Activated CD4-positive, alpha-beta T cell treated with anti-CD3 and anti-CD28 coated beads, Interleukin-2, Interleukin-4, amounts not matched to agents 100 ng/mL and 50 ng/mL, durations not matched to agents 16 hours and 8 hours (primary cell): ENCODE data around the gene RALGPS1.

Source experiments
- DNase-seq: peaks from one replicate; pipeline ENCODE4 v3.0.0-alpha.2; 2020; ENCODE audit warnings: low spot score

RALGPS1 gene

DNA sequence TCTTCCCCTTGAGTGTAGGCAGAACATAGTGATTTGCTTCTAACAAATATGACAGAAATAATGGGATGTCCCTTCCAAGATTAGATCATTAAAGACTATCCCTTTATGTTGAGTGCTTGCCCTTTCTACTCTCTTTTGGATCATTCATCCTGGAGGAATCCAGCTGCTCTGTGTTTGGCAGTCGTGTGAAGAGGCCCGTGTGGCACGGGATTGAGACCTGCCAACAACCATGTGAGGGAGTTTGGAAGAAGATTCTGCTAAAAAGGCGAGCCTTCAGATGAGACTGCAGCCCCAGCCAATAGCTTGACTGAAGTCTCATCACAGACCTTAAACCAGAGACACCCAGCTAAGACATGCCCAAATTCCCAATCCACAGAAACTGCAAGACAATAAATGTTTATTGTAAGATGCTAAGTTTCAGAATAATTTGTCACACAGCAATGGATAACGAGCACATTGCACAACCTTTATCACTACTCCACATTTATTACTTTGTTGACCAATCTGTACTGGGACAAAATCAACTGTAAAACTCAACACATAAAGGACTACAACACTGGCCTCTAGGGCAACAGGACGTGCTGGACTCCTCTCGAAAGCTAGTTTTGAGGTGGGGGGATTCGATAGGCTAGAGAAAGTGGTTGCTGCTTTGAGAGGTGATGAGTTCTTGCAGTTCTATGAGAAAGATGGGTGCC, 165.0 kb downstream of the RALGPS1 start:
- no peak for DNase-seq

DNA sequence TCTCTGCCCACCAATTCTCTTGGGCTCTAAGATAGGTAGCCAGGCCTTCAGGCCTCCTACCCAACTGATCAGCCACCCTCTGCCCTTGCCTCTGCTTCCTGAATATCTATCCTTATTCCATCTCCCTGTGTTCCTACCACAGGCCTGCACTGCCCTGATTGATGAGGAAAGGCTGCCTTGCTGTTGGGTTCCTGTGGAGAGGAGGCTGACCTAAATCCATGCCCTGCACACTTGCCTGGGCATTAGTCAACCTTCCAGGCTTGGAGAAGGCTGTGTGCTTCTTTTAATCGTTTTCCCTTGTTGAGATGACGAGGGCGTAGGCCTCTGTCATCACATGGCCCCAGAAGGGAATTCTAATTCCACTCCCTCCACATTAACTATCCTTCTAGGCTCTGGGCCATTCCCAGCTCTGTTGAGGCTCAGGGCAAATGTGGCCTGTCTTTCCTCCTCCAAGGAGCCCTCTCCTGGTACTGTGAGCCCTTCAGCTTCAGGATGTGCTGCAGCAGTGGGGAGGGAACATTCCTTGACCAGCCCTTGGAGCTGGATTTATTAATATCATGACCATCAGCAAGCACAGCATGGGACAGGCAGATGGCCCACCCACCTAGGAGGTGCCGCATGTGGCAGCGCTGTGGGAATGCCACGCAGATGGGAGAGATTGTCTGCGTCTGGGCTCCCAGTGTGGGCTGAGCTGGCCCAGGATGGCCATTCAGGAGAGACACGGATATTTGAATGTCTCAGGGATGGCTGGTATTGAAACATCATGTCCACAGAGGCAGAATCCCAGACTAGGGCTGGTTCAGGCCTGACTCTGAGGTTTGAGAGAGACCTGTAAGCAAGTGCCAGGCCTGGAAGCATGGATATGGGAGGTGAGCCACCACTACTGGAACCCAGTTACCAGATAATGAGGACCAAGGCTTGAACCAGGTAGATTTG, 166.9 kb downstream of the RALGPS1 start:
- DNase-seq = no peak

DNA sequence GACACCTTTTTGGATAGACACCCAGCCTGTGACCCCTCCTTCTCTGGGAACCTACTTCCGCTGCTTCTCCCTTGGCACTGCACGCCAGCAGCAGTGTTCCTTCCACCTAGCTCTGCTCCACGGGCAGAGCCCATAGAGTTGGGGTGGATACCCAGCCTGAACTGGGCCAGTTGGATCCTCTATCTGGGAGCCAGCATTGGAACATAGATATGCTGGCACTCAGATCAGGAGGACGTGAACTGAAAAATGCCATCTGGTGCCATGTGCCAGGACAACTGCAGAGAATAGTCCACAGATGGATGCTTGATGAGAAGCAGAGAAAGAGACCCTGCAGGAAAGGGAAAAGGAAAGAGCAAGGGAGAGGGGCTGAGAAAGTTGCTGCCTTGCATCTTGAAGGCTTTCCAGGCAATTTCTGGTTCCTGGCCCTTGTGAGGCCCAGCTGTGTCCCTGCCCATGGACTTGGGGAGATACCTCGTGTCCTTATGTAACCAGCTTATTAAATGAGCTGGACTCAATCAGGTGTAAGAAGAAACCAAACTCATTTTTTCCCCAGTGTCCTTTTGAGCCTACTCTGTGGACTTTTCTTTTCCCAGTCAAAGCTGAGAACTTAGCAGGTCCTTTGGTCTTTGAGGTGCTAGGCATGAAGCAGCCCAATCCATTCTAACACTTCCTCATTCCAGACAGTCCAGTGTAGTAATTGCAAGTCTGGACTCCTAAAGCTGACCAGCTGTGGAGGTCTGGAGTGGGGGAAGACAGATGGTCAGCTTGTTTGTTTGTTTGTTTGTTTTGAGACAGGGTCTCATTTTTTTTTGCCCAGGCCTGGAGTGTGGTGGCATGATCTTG, 168.8 kb downstream of the RALGPS1 start:
- no peak for DNase-seq

DNA sequence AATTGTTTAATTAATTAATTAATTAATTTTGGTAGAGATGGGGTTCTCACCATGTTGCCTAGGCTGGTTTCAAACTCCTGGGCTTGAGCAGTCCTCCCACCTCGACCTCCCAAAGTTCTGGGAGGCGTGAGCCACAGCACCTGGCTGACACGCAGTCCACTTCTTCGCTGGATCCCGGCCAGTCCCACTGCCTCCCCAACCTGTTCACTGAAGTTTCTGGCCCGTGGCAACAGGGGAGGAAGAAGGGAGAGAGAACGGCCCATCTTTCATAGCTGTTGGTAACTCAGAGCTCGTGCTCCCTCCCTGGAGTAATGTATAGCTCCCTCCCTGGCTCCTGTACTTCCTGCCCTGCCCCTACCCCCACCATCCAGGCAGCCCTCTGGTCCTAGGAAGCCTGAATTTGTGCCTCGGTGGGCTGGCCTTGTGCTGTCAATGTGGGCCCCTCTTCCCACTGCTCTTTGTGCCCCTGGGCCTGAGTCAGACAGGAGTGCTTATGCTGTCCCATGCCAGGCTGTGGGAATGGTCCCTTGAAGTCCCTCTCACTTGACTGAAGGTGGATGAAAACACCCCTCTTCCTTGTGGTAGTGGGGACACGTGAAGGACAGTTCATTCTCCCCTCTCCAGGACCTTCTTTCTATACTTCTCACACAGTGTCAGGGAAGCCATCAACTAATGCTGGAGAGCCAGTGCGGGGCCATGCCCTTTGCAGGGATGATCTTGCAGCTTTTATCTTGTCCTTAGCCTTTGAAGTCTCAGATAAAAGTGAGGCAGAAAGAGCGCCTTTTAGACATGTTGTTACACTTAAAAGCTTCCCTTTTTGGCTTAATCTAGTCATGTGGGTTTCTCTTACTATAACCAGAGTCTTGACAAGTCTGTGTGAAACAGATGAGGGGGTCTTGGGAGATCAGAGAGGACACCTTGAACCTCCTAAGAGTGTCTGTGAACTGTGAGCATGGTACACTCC, 169.8 kb downstream of the RALGPS1 start:
- no peak for DNase-seq

DNA sequence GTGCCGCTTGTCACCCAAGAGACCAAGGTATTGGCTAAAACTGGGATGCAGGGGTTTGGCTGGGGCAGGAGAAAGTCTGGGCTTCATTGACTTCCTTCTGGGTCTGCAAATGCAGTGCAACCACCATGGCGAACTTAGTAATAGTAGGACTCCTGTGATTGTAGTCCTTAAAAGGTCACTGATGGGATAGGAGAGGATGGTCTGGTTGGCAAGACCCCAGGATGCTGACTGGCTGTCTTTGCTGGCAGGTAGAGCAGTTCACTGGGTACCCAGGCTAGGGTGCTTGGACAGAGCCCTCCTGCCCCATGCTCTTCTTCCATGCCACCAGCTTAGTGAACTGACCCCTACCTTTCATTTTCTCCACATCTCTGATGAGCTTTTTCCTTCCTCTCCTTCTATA, 170.6 kb downstream of the RALGPS1 start:
- no peak for DNase-seq

DNA sequence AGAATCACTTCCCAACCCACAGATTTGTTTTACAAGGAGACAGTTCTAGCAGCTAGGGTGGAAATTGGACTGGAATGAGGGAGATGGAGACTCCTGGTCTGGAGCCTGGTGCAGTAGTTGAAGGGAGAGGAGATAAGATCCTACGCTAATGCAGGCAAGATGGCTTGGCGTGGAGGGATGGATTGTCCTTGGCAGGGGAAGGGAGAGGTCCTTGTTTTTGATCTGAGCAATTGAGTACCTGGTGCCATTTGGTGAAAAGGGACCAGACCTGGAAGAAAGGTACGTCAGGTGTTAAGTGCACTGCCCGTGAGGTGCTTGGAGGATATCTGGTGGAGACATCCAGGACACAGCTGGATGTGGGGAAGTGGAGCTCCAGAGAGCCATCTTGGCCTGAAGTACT, 172.2 kb downstream of the RALGPS1 start:
- DNase-seq = no peak

DNA sequence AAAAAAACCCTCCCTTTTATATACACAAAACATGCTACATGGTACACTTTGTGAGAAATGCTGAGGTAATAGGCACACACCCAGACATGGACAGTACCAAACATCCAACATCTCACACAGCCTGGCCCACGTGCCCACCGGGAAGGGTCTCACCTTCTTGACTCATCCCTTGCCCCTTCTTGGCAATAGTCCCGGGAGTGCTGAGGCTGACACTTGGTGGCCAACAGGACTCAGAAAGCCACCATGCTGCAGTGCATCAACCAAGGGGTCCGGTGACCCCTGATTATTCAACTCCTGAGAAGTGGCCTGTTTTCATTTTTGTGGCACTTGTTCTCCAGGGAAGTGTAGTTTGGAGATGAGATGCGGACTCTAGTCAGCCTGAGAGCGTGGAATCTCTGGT, 172.8 kb downstream of the RALGPS1 start:
- no peak for DNase-seq

DNA sequence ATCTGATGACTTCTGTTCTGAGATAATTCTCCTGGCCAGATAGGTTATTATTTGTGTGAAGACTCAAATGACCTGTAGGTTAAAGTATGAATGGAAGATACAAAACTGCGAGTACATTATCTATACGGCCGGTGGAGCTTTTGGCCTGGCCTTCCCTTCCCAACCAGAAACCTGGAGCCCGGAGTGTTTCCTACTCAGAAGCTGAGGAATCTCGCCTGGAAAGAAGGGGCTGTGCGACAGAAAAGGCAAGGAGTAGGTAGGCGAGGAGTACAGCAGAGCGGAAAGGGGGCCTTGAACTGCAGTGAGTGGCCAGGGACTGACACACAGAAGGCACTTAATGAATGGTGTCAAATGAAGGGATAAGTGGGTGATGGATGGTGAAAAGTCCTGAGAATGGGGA, 173.3 kb downstream of the RALGPS1 start:
- no peak for DNase-seq

DNA sequence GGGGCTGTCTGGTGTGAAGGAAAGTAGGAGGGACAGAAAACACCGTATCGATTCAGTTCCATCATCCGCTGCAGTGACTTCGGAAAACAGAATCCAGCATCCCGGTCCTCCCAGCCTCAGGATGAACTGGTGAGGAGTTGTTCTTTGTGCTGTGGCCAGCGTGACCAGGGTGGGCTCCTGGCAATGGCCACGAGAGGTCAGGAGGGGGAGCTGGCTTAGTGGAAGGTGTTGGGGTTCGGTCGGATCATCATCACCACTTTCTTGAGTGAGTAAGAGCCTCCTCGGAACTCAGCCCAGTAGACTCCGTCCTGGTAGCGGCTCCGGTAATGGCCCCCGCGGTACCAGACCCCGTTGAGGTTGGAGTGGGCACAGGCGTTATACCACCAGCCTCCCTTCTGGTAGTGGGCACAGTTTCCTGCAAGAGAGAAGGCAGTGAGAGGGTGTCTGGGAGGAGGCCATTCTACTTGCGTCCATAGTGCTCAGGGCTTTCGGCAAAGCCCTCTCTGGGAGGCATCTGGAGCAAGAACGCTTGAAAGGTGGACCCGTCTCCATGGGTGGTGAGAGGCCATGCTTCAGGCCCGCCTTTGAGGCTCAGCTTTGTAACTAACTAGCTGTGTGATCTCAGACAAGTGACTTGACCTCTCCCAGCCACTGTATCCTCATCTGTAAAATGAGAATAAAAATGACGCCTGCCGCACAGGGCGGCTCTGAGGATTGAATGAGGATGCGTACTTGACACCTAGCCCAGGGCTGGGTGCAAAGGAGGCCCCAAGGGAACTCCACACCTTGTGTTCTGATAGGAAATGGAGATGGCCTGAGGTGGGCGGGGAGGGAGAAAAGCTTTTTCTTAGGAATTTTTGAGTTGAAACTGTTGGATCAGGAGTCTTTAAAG, 174.4 kb downstream of the RALGPS1 start:
- DNase-seq = no peak

DNA sequence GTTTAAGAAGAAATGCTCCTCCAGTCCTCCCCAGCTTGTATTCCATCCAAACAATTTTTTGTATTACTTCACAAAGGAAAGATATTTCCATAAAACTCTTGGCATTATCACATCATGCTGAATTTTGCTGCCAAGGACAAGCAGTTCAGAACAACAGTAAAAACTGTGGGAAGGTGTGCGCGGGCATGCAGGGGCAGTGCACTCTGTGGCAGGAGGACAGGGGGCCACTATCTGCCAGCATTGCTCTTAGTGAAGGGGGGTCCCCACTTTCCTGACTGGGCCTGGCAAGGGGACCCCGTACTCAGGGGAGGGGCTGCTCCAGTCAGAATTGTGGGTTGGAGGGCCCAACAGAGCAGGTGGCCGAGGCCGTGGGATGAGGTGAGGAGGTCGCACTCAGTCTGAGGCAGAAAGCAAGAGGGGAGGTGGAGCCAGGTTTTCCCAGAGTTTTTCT, 175.1 kb downstream of the RALGPS1 start:
- no peak for DNase-seq

DNA sequence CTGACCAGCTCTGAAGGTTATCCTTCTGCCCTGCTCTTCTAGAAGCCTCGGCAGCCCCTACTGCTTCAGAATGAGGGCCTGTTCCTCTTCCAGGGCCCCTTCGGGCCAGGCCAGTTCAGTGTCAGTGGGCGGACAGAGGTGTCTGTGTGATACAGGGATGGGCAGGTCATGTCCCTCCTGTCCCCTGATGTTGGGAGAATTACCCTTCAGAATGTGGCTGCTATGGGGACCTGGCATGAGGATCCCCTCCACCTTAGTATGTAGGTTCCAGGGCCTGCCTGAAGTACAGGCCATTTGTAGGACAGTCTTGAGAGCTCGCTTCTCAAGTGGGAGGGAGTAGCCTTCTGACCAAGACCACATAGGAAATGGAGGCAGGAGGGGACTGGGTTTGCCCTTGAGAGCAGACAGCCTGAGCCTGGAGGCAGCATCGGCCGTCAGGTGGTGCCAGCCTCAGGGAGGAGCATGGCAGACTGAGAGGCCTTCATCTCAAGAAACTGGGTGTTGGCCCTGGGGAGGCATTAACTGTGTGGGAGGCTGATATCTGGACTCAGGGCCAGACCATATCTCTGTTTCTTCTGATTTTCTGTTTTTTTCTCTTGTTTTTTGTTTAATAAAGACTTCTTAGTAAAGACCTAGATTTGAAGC, 175.9 kb downstream of the RALGPS1 start:
- DNase-seq = no peak

DNA sequence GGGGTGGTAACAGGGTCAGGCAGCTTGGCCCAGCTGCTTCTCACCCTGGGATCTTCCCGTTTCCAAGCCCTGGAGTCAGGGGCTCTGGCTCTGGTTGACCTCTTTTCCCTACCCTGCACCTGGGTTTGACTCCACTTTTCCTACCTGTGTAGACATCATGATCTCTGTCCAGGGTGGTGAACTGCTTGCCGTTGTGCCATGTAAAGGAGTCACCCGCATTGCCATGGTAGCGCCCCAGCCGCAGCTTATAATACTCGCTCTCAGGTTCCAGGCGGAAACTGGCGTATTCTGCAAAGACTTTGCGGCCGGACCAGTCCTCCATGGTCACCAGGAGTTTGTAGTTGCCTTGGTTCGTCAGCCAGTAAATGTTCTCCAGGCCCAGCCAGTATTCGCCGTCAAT, 176.9 kb downstream of the RALGPS1 start:
- no peak for DNase-seq

DNA sequence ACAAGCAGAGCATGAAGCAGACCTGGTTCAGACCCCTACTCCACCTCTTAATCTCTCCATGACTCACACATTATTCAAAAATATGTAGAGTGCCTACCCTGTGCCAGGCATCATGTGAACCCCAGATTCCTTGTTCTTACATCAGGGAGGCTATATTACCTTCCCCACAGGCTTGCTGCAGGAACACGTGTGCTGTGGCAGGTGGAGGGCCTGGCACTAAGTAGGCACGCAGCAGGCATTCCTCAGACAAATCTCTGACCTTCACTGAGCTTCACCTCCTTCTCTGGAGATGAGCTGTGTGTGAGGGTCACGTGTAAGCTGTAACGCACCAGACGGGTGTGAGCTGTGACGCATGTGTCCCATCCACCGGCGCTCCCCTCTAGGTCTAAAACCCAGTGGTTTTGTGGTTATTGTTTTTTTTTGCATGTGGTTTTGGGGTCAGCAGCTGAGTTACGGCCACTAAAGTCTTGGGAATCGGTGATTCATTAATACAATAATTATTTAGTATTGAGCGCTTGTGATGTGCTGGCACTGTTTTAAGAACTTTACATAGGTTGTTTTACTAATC, 177.5 kb downstream of the RALGPS1 start:
- no peak for DNase-seq

DNA sequence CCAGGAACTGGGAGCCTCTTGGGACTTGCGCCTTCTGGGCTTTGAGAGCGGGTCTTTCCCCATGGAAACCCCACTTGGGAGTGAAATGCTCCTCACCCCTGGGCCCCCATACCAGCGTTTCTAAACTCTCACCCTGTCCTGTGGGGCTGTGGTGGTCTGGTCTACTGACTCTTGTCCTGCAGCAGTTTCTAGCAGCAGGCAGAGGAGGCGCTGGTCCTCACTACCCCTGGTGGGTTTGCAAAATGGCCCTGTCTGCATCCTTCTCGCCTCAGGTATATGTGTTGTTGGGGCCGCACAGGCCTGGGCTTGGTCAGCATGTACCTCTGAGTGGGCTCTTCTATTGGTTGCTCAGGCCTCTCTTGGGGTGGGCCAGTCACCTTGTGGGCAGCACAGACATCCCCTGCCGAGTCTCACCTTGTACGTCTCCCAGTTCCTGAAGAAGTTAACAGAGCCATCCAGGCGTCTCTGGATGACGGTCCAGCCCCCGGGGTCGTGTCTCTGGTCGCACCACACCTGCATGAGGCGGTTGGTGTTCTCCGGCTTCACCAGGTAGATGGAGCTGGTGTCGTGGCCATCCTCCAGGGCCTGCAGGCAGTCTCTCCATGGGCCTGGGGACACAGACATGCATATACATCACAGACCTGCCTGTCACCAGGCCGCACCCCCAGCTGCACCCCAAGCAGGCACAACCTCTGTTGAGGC, 178.9 kb downstream of the RALGPS1 start:
- DNase-seq = no peak

DNA sequence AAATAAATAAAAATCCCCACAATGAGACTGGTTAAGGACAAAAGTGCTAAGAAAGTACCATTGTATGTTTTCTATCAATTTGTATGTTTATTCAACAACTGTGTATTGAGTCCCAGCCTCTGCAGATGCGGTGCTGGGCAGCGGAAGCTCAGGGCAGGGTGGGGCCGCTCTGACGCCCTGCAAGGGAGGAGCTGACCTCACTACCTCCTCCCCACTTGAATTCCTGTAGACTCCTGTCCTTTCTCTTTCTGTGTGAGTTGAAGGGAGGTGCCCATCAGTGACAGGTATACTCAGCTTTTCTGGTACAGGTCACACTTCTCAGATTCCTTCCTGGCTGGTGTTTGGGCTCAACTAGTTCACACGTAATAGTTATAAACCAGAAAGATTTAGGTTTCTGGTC, 180.8 kb downstream of the RALGPS1 start:
- no peak for DNase-seq

DNA sequence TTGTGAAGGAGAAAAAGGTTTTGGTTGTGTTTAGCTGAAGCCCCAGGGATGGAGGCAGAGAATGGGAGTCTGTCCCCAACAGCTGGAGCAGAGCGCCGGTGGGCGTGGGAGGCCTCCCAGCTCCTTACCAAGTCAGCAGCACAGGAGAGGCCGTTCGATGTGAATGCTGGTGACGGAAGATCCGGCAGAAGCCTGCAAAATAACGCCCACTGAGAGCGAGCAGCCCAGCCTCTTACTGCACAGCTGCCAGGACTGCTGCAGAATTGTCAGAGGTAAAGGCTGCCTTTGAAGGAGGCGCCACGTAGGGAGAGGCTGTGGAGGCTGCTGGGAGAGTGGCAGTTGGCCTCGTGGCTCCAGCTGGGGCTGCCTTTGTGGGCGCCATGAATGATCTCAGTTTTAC, 181.6 kb downstream of the RALGPS1 start:
- DNase-seq = no peak

DNA sequence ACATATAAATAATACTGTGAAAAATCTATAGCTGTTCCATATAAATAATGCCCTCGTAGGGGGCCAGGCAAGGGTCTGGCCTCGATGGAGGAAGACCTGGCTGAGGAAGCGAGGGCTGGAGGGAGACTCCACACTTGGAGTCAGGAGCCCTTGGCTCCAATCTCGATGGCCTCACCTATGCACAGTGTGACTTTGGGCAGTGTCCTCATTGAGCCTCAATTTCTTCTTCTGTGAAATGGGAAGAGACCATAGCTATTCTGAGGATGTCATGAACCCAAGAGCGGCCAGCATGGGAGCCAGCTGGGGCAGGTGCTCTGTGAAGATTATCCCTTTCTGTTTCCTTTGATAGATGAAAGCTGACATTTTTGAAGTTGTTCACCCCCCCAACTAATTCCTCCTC, 183.1 kb downstream of the RALGPS1 start:
- DNase-seq = no peak

DNA sequence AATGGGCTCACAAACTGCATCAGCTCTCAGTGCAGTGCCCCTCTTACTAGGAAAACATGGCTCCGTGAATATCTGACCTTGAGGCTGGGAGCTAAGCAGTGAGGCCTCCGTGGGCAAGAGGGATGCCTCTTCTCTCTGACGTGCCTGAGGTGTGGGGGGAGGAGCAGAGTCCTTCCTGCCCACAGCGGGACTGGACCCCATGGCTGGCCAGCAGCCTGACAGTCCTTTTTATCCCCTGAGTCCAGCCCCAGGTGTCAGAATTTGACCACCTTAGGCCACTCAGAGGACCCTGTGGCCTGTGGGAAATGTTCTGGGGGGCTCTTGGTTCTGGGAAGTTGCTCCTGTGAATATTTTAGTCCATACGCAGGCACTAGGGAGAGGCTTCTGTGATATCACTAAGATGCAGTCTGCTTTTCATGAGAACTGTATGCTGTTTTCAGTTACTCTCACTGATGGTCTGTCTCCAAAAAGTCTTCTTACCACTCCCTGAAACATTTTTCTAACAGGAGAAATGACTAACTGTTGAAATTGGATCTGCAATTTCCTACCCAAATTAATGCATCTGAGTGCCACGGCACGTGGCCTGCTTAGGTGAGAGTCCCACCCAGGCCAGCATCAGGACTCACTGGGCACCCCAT, 184.5 kb downstream of the RALGPS1 start:
- no peak for DNase-seq
